Activated effector memory CD4-positive, alpha-beta T cell treated with Interleukin-2 at 50 U/mL for 16 hours (primary cell): ENCODE results near the gene C1QTNF1.

Experiments
- DNase-seq: peaks from one replicate; pipeline ENCODE4 v3.0.0-alpha.2; 2020

Gene C1QTNF1

GRCh38 chr17:79042421-79043190, 18.6 kb downstream of the C1QTNF1 start:
- peak; percentile 52 for DNase-seq

GRCh38 chr17:79043191-79043930, 19.4 kb downstream of the C1QTNF1 start:
- DNase-seq, result no peak

DNA sequence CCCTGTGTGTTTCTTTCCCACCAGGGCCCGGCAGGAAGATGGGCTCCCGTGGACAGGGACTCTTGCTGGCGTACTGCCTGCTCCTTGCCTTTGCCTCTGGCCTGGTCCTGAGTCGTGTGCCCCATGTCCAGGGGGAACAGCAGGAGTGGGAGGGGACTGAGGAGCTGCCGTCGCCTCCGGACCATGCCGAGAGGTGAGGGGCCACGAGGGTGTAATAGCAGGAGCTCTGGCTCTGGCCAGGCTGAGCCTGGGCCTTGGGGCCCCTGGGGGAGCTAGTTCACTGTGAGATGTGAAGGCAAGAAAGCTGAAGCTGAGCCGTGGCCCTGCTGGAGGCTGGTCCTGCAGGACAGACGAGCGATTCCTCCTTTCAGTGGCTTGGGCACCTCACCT, 20.0 kb downstream of the C1QTNF1 start:
- no peak for DNase-seq

- no peak for DNase-seq
These were observed 20.5 kb downstream of the C1QTNF1 start for GRCh38 chr17:79044462-79044861.

GRCh38 chr17:79045001-79045729, 21.2 kb downstream of the C1QTNF1 start:
- no peak for DNase-seq

GRCh38 chr17:79045842-79046196, 21.9 kb downstream of the C1QTNF1 start:
- peak; percentile 43 for DNase-seq

DNA sequence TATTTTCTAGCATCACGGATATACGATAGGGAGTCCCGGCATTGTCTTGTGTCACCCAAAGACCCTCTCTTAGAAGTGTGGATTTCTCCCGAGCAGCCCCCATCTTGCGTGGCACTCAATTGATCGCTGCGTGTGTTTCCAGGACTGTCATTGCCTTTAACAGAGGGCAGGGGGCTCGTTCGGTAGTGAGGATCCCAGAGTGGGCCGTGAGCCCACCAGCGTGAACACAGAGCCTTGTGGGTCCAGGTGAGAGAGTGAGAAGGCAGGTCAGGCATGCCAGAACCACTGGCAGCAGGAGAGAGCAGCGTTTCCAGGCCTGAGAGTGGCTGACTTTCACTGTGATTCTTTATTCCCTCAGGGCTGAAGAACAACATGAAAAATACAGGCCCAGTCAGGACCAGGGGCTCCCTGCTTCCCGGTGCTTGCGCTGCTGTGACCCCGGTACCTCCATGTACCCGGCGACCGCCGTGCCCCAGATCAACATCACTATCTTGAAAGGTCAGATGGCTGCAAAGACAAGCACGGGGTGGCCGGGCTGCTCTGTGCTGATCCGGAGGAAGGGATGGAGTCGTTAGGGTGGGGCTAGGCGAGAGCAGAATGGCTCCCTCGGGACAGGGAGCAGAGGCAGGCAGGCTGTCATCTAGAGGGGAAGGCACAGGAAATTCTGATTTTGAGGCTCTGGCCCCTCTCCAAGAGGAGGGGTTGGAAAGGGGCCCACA, 22.4 kb downstream of the C1QTNF1 start:
- no peak for DNase-seq

- no peak for DNase-seq
These were observed 22.9 kb downstream of the C1QTNF1 start for GRCh38 chr17:79046916-79047280.

GRCh38 chr17:79047291-79047920, 23.4 kb downstream of the C1QTNF1 start:
- no peak for DNase-seq

DNA sequence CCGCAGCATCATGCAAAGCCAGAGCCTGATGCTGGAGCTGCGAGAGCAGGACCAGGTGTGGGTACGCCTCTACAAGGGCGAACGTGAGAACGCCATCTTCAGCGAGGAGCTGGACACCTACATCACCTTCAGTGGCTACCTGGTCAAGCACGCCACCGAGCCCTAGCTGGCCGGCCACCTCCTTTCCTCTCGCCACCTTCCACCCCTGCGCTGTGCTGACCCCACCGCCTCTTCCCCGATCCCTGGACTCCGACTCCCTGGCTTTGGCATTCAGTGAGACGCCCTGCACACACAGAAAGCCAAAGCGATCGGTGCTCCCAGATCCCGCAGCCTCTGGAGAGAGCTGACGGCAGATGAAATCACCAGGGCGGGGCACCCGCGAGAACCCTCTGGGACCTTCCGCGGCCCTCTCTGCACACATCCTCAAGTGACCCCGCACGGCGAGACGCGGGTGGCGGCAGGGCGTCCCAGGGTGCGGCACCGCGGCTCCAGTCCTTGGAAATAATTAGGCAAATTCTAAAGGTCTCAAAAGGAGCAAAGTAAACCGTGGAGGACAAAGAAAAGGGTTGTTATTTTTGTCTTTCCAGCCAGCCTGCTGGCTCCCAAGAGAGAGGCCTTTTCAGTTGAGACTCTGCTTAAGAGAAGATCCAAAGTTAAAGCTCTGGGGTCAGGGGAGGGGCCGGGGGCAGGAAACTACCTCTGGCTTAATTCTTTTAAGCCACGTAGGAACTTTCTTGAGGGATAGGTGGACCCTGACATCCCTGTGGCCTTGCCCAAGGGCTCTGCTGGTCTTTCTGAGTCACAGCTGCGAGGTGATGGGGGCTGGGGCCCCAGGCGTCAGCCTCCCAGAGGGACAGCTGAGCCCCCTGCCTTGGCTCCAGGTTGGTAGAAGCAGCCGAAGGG, 24.2 kb downstream of the C1QTNF1 start:
- no peak for DNase-seq

- DNase-seq, result no peak
These were observed 25.1 kb downstream of the C1QTNF1 start for GRCh38 chr17:79048826-79049755.

- no peak for DNase-seq
These were observed 25.9 kb downstream of the C1QTNF1 start for GRCh38 chr17:79049821-79050220.

- no peak for DNase-seq
These were observed 26.6 kb downstream of the C1QTNF1 start for GRCh38 chr17:79050551-79050950.

GRCh38 chr17:79051306-79051705, 27.3 kb downstream of the C1QTNF1 start:
- no peak for DNase-seq

DNA sequence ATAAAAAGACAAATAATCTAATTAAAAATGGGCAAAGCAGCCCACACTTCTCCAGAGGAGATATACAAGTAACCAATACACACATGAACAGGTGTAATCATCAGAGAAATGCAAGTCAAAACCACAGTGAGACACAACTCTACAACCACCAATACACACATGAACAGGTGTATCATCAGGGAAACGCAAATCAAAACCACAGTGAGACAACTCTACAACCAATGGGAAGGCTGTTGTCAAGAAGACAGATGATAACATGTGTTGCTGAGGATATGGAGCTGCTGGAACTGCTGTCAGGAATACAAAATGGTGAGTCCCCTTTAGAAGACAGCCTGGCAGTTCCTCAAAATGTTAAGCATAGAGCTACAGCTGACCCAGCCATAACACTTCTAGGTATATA, 28.2 kb downstream of the C1QTNF1 start:
- no peak for DNase-seq

- no peak for DNase-seq
These were observed 29.4 kb downstream of the C1QTNF1 start for GRCh38 chr17:79053251-79053925.

DNA sequence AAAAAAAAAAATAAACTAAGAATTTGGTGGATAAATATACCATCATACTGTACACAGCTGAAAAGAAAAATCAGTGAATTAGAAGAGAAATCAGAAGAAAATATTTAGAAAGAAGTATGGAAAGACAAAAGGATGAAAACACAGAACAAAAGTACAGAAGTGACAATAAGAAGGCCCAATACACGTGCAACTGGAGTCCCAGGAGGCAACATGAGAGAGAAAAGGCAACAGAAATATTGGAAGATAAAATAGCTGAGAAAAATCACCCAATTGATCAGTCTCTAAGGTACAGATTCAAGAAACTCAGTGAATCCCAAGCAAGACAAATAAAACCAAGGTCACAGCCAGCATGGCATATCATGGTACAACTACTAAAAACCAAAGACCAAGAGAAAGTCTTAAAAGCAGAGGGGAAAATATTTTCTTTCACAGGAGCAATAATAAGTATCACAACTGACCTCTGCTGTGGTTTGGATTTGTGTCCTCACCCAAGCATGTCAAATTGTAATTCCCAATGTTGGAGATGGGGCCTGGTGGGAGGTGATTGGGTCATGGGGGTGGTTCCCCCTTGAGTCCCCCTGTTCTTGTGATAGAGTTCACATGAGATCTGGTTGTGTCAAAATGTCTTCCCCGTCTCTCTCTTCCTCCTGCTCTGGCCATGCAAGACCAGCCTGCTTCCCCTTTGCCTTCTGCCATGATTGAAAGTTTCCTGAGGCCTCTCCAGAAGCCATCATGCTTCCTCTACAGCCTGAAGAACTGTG, 30.4 kb downstream of the C1QTNF1 start:
- no peak for DNase-seq

- DNase-seq, result no peak
These were observed 31.2 kb downstream of the C1QTNF1 start for GRCh38 chr17:79055197-79055596.
